Right atrium auricular region (tissue), 2 donors: ENCODE results near the gene CCDC184. TPM values are rescaled to one million over a fixed set of nuclear protein-coding genes. Genes with fewer than 3 reads are reported as not detected.

Experiments used
- DNase-seq: peaks from one replicate; pipeline ENCODE4 v3.0.0-alpha.2; 2019; ENCODE audit warnings: low spot score
- H3K27ac ChIP-seq, 2 donors: fragments of 200-600 bp; sonication (generic); 1 replicate in 1 of 2; 2 replicates in 1 of 2; pipeline ENCODE4 v1.5.1; 2016 to 2019
- H3K27me3 ChIP-seq, 2 donors: fragments of 200-600 bp; sonication (generic); one replicate each; pipeline versions ENCODE4 v1.5.1 to v1.6.0; 2017 to 2019
- H3K36me3 ChIP-seq: fragments of 200-600 bp; sonication (generic); one replicate; pipeline ENCODE4 v1.5.1; 2016
- H3K4me1 ChIP-seq, 2 donors: fragments of 200-600 bp; sonication (generic); one replicate each; pipeline versions ENCODE4 v1.5.1 to v1.6.0; 2017 to 2019
- H3K4me3 ChIP-seq, 2 donors: fragments of 200-600 bp; sonication (generic); 1 replicate in 1 of 2; 2 replicates in 1 of 2; pipeline ENCODE4 v1.5.1; 2017 to 2019; ENCODE audit warnings: mild to moderate bottlenecking in 1 of 2, moderate library complexity in 1 of 2
- H3K9me3 ChIP-seq, 2 donors: fragments of 200-600 bp; sonication (generic); one replicate each; pipeline ENCODE4 v1.5.1; 2019
- CTCF ChIP-seq, 2 donors: fragments of 200-600 bp; sonication (generic); IDR thresholded peaks; one replicate each; pipeline ENCODE4 v1.5.1; 2019; ENCODE audit warnings: antibody characterized with exemption in 2 of 2
- total RNA-seq, 2 donors: library from RNA; depleted of rRNA; stranded (reverse); fragments of >200 nt; gene quantifications; one replicate each; pipeline ENCODE4 v1.1.0, GENCODE V29; 2016

CCDC184 gene
- total RNA-seq, 2 donors from 2014 or later = 0.37 to 1.4 TPM

DNA sequence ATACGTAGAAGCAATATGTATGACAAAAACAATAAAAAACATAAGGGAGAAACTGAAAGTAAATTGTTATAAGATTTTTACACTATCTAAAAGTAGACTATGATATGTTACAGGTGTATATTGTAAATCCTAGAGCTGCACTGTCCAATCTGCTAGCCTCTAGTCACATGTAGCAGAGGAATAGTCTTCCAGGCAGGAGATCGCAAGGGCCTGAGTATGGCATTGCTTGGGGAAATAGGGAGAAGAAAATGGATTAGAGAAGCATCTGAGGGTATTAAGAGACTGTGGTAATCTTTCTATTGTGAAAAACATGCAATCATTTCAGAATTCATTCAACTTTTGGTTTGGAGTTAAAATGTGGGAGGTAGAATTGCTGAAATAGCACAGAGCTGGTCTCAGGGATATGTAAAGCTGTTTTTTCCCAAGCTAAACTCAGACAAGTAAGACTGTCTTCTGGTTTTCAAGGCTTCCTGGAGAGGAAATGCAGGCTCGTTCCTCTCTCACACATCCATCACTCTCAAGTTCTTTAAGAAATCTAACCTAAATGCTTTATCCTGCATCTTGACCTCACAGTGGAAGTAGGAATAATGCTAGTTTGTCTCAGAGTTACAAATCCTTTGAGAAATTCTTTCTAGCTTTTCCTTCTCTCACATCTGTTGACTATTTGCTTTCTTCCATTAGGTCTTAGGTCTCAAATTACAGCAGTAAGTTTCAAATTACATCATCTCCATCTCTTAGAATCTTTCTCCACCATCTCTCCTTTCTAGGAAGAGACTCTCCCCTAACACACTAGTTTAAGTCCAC, 7.6 kb upstream of the CCDC184 start:
- Histone ChIP-seq H3K27me3 (no peaks in the 10 kb centered on the region), H3K4me1 (no peaks in the 10 kb centered on the region), H3K36me3 (no peaks in the 10 kb centered on the region), H3K9me3 (no peaks in the 10 kb centered on the region), H3K4me3 (no peak overlapping the region), H3K27ac (no peak overlapping the region)
- DNase-seq = no peak
- TF ChIP-seq CTCF (IDR thresholded peaks at IDR 0.05) = no peak

DNA sequence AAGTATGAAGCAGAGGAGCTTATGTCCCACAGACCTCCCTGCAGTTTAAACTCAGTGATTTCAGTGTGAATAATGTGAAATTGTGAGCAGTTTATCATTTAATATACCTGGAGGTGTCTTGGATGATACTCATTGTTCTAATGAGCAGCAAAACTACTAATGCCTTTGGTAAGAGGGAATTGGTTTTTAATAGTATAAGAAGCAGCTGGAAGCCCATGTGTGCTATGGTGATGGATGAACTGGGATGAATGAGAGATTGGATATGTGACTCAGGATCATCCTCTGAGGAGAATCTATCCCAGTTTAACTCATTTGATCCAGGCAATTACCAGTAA, 7.1 kb upstream of the CCDC184 start:
- Histone ChIP-seq H3K4me1 (no peaks in the 10 kb centered on the region), H3K27me3 (no peaks in the 10 kb centered on the region), H3K9me3 (no peaks in the 10 kb centered on the region), H3K36me3 (no peaks in the 10 kb centered on the region), H3K27ac (no peak overlapping the region), H3K4me3 (no peak overlapping the region)
- no peak for DNase-seq
- TF ChIP-seq CTCF (IDR thresholded peaks at IDR 0.05) = no peak

DNA sequence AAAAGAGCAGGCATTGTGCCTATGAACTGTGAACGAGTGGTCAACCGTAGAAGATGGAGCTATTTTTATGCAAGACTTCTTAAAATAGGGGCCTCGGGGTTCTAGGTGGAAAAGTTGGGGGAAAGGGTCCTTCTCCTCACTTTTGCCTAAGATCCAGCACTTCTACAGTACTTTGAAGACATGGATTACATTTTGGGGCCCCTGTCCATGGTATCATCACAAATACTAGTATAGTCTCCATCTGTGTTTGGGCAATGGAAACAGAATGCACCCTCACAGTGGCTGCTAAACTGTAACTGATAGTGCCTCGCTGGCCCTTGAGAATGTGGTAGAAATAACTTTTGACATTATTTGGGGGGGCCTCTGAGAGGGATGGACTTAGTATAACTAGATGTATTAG, 5.5 kb upstream of the CCDC184 start:
- Histone ChIP-seq H3K36me3 (no peaks in the 10 kb centered on the region), H3K27me3 (no peaks in the 10 kb centered on the region), H3K9me3 (no peaks in the 10 kb centered on the region), H3K4me3 (no peak overlapping the region), H3K27ac (no peak overlapping the region), H3K4me1 (peaks cover 0 to 8% of the 10 kb centered on the region in 2 donors)
- no peak for TF ChIP-seq CTCF (IDR thresholded peaks at IDR 0.05)
- DNase-seq = no peak

- peaks cover 0 to 23% of the 10 kb centered on the region in 2 donors for H3K4me1 ChIP-seq
- DNase-seq = no peak
- no peak for TF ChIP-seq CTCF (IDR thresholded peaks at IDR 0.05)
- no peaks in the 10 kb centered on the region for H3K9me3 ChIP-seq
- H3K27ac ChIP-seq = no peak overlapping the region
- H3K36me3 ChIP-seq = no peaks in the 10 kb centered on the region
- no peak overlapping the region for H3K4me3 ChIP-seq
- peaks cover 0 to 12% of the 10 kb centered on the region in 2 donors for H3K27me3 ChIP-seq
Measured at GRCh38 chr12:48179466-48179865, 4.0 kb upstream of the CCDC184 start.

GRCh38 chr12:48180424-48180823, 3.0 kb upstream of the CCDC184 start:
- peaks cover 0 to 12% of the 10 kb centered on the region in 2 donors for H3K27me3 ChIP-seq
- DNase-seq = no peak
- H3K27ac ChIP-seq = no peak overlapping the region
- H3K9me3 ChIP-seq = no peaks in the 10 kb centered on the region
- no peak for TF ChIP-seq CTCF (IDR thresholded peaks at IDR 0.05)
- H3K36me3 ChIP-seq = no peaks in the 10 kb centered on the region
- no peak overlapping the region for H3K4me3 ChIP-seq
- peaks cover 0 to 25% of the 10 kb centered on the region in 2 donors for H3K4me1 ChIP-seq
